WTC11 (cell line): Measurements from ENCODE around the gene SLC40A1.

Experiments used
- CTCF ChIP-seq: fragments of 200-600 bp; IDR thresholded peaks from 2 replicates; pipeline ENCODE4 v1.8.0; 2022; ENCODE audit warnings: antibody characterized with exemption
- E2F1 ChIP-seq: sonication (generic); formaldehyde crosslinking; IDR thresholded peaks from 2 replicates; pipeline ENCODE4 v1.8.0; 2022; ENCODE audit warnings: mild to moderate bottlenecking, missing genetic modification reagents
- ZBTB21 ChIP-seq: sonication (generic); formaldehyde crosslinking; IDR thresholded peaks from 2 replicates; pipeline ENCODE4 v1.8.1; 2023; ENCODE audit warnings: mild to moderate bottlenecking, missing genetic modification reagents, borderline replicate concordance
- ZNF138 ChIP-seq: sonication (generic); formaldehyde crosslinking; conservative IDR thresholded peaks from 2 replicates; pipeline ENCODE4 v1.8.1; 2022; ENCODE audit warnings: mild to moderate bottlenecking, moderate library complexity, missing genetic modification reagents

GRCh38 chr2:189629531-189630453 is 49.2 kb upstream of the SLC40A1 start:
- TF ChIP-seq E2F1 = no peak
- no peak for TF ChIP-seq CTCF
- no peak for TF ChIP-seq ZNF138
- TF ChIP-seq ZBTB21 (CRISPR knock-in tag) = no peak
